ENCODE data around the gene GAB2.

GAB2 gene

GRCh38 chr11:78201096-78201818 is 216.4 kb downstream of the GAB2 start:
- no peak for DNase-seq

- no peak for DNase-seq
These were observed 217.1 kb downstream of the GAB2 start for GRCh38 chr11:78200553-78200952.

GRCh38 chr11:78200061-78200460 is 217.6 kb downstream of the GAB2 start:
- DNase-seq: no peak

- DNase-seq: no peak
These were observed 218.0 kb downstream of the GAB2 start for GRCh38 chr11:78199653-78200015.

GRCh38 chr11:78199015-78199652 is 218.5 kb downstream of the GAB2 start:
- no peak for DNase-seq

GRCh38 chr11:78197816-78198215 is 219.8 kb downstream of the GAB2 start:
- DNase-seq: no peak

- no peak for DNase-seq
These were observed 220.9 kb downstream of the GAB2 start for GRCh38 chr11:78196661-78197091.

- no peak for DNase-seq
These were observed 221.6 kb downstream of the GAB2 start for GRCh38 chr11:78195917-78196560.

- no peak for DNase-seq
These were observed 223.1 kb downstream of the GAB2 start for GRCh38 chr11:78194490-78194889.

GRCh38 chr11:78193806-78194205 is 223.8 kb downstream of the GAB2 start:
- no peak for DNase-seq

GRCh38 chr11:78192911-78193351 is 224.7 kb downstream of the GAB2 start:
- no peak for DNase-seq

- no peak for DNase-seq
These were observed 225.3 kb downstream of the GAB2 start for GRCh38 chr11:78192223-78192719.

- DNase-seq: no peak
These were observed 226.6 kb downstream of the GAB2 start for GRCh38 chr11:78190871-78191538.

- no peak for DNase-seq
These were observed 227.2 kb downstream of the GAB2 start for GRCh38 chr11:78190374-78190773.

GRCh38 chr11:78189851-78190250 is 227.8 kb downstream of the GAB2 start:
- no peak for DNase-seq

GRCh38 chr11:78189174-78189724 is 228.4 kb downstream of the GAB2 start:
- no peak for DNase-seq

- peak; percentile 83 for DNase-seq
These were observed 229.1 kb downstream of the GAB2 start, which contains the start of the genes KCTD21 and USP35 for GRCh38 chr11:78188286-78189173. Gene KCTD21, minus strand, starts transcription at chr11:78188626. Its CDS starts 14,072 bp downstream, at chr11:78174554. Gene USP35, plus strand, starts transcription at chr11:78188919. Its CDS starts 7,327 bp downstream, at chr11:78196246.

- DNase-seq: peak; percentile 25
These were observed 230.0 kb downstream of the GAB2 start for GRCh38 chr11:78187366-78188285.

- DNase-seq: no peak
These were observed 236.4 kb downstream of the GAB2 start for GRCh38 chr11:78181185-78181584.

- no peak for DNase-seq
These were observed 236.9 kb downstream of the GAB2 start for GRCh38 chr11:78180751-78181150.
